ENCODE measurements around the gene PAM.
A peak's percentile ranks its signal among the peaks of the same experiment; 100 is the strongest.
"Not testable (repeated sequence)": the region's sequence is repeated elsewhere in the genome, so short reads cannot be mapped to it uniquely, and the experiment has no call there.

The PAM gene

DNA sequence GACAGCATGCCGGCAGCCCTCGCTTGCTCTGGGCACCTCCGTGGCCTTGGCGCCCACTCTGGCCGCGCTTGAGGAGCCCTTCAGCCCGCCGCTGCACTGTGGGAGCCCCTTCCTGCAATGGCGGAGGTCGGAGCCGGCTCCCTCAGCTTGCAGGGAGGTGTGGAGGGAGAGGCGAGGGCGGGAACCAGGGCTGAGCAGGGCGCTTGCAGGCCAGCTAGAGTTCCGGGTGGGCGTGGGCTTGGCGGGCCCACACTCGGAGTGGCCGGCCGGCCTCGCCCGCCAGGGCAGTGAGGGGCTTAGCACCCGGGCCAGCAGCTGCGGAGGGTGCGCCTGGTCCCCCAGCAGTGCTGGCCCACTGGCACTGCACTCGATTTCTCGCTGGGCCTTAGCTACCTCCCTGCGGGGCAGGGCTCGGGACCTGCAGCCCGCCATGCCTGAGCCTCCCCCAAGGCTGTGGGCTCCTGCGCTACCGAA is 3.2 kb upstream of the PAM start:
- not testable (repeated sequence) for DNase-seq (ENCODE audit: low read depth)

DNA sequence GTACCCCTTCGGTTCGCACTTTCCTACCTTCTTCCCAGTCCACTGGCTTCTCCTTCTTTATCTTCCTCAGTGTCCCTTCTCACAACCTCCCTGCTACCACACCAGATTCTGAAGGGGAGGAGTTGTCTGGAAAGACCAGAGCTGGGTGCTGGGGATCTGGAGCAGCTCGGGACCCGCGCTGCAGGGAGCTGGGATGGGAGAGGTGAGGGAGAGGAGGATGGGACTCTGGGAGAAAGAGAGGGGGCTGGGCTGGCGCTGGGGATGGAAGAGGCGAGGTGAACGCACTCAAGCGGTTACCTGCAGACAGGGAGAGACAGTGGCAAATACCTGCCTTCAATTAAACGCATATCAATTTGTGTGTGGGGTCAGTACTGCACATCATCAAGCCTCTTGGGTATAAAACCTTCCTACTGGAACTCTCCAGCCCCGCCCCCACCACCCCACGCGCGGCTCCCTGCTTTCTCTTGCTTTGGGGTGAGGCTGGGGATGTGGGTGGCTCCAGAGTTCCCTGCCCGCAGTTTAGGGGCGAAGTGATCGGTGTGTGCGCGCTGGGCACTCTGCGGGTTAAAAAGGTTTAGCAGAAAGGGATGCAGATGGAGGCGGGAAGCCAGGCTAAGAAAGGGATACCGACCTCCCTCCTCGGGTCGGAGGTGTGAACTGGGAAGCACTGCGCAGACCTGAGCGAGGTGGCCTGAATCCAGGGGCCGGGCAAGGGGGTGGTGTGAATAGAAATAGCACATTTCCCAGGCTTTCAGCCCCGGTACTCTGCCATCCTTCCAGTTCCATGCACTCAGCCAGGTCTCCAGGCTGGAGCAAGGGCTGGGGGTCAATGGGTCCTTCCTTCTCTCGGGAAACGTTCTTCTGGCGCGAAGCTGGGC is 977 bp upstream of the PAM start:
- no peak for DNase-seq (ENCODE audit: low read depth)

DNA sequence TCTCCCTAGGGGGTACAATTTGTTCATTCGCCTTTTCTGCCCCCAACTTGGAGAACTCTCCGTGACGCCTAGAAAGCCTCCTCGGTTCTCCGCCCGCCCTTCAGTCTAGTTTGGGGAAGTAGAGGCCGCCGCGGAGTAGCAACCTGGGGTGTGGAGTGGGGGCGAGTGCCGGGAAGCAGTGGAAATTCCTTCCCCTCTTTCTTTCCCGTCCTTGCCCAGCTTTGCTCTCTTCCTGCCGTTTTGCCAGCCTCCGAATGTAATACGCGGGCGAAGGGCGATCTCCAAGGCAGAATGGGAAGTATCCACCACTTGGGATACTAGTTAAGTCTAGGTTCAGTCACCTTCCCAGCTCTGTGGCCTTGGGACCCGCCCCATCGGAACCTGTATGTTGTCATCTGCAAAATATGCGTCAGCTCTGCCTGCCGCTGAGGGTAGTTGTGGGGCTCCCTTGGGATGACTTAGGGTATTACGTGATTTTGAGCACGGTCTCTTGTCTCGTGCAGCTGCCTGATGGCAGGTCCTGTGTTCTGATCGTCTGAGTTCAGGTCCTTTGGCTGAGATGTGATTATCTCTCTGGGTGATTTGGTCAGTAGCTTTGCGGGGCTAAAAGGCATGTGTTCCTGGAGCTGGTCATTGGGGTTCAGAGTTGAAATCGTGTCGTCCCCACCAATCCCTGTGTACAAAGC is 724 bp downstream of the PAM start:
- DNase-seq (ENCODE audit: low read depth): peak; percentile 49

DNA sequence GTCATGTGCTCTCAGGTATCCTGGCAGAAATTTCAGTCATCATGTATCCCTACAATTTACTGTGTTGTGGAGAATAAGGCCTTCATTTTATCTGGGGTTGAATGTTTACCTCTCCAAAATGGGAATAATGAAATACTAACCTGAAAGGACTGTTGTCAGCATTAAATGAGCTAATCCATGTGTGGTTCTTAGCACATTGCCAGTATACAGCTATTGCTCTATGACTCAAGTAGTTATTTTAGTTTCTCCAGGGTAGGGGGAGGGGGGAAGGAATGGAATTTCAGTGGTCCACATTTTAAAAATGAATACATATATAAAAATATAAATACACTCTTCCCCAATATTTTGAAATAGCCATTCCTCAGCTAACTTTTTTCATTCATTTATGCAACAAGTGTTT is 3.5 kb downstream of the PAM start:
- DNase-seq (ENCODE audit: low read depth): no peak

DNA sequence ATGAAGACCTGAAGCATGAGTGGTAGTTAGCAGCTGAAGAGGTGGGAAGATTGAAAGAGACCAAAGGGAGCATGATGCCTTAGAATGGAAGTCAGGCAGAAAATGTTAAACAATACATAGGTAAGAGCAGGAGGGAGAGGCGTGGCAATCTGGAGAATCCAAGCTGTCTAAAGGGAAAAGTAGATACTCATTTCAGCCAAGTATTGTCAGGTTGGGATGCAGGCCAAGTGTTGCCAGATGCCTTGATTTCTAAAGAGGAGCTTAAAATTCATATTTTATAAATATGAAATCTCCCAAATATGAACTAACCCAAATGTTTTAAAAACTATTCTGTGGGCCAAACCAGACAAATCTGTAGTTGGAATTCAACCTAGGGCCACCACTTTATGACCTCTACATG is 4.2 kb downstream of the PAM start:
- no peak for DNase-seq (ENCODE audit: low read depth)

DNA sequence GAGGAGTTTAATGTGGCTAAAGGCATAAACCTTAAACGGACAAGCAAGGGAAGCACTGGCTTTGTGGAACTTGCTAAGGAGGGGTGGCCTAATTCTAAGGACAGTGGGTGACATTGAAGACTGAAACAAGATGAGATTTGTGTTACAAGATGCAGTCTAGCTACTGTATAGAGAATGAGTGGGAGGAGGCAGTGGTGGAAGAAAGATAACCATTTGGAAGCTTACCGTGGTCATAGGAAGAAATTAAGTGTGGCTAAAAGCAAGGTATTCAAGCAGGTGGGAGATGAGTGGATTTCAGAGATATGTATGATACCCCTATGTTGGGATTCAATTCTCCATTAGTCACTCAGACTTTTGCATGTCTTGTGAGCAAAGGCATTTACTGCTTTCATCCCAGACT is 4.6 kb downstream of the PAM start:
- DNase-seq (ENCODE audit: low read depth): no peak

DNA sequence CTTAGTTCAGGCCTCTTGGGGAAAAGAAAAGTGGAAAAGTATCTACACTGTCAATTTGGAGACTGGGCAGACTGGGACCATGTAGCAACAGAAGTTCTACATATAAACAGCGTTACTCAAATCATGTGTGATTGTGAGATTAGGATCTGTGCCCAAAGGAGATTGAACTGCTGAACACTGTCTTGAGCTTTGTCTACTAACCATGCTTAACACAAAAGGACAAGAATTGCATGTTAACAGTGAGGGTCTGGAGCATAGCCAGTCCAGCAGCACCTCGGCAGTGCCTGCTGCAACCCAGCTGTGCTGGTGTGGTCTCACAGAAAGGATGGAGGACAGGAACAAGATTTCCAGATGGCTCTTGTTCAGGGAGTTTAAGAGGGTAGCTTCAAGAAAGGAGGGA is 5.7 kb downstream of the PAM start:
- DNase-seq (ENCODE audit: low read depth): no peak

DNA sequence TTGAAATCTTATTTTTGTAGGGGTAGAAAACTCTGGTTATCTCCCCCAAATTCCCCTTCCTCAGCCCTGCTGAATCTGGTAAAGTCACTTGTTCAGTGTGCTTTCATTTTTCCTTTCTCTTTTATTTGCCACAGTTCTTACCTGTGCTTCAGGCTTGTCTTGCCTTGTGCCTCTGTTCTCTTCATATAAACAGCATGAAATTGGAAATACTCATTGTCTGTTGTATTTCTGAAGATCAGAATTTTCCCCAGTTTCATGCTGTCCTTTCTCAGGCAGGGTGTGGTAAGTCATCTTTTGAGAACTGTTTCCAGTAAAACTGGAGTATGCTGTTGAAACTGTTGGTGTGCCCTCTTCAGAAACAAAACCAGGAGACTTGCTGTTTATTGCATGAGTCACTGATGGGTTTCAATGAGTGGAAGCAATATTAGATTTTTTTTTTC is 7.0 kb downstream of the PAM start:
- no peak for DNase-seq (ENCODE audit: low read depth)

DNA sequence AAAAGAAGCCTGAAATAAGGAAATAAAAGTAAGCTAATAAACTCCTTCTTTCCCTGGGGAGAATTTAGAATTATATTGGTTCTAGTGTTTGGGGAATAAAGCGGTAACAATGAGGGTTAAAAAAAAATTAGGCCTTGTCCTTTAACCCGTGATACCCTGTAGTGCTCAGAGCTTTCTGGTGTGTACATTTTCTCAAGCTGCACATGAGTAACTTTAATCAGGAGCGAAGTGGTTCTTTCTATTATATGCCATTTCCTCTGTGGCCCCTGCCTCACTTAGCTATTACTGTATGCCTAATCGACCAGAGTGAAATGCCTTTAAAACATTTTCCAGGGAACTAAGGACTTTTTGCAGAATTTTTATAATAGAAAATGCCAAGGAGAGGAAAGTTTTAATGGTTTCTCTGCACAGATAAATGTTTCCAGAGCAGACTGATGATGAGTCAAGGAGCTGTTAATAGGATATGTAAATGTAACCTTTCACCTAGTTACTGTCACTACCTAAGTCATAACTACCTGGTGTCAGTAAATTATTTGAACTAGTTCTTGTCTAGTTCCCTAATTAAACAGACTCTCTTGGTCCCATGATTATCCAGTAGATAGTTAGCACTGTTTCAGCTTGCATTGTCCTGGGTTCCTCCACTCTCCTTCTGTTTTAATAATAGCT is 7.6 kb downstream of the PAM start:
- DNase-seq (ENCODE audit: low read depth): no peak

DNA sequence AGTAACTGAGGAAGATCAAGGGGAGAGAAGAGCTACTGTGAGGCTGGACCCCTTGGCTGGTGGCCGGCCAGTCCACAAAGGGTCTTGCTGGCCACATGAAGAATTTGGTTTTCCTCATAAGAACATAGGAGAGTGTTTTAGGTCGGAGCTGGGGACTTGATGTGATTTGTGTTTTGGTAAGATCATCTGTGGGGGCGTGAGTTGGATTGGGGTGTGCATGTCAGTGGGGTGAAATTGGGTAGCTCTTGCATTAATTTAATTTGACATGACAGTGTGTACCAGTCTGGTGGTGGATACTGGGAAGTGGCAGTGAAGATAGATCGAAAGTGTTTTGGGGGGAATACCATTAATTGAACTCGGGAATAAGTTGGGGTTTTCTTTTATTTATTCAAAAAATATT is 8.6 kb downstream of the PAM start:
- DNase-seq (ENCODE audit: low read depth): no peak

DNA sequence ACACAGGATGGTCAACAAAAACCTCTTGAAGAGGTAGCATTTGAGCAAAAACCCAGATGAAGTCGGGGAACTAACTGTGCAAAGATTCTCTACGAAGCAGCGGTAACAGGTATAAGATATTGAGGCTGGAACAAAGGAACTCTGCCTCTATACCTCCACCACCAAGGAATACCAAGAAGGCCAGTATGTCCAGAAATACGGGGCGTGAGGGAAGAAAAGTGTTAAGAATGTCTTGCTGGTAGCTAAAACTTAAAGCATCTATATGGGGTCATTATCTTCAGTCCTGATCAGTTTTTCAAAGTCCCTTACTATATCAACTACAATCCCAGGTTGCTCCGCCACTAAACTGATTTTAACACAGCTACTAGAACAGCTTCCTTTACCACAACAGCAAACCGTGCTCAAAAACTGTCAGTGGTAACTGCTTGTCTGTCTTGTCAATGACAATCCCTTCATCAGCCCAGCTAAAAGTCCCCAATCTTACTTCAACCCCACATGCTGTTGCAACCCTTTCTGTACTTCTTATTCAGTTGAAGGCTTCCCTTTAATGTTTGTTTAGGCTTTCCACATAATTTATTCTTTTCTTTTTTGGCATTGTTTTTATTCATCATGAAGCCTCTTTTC is 9.4 kb downstream of the PAM start:
- DNase-seq (ENCODE audit: low read depth): no peak

DNA sequence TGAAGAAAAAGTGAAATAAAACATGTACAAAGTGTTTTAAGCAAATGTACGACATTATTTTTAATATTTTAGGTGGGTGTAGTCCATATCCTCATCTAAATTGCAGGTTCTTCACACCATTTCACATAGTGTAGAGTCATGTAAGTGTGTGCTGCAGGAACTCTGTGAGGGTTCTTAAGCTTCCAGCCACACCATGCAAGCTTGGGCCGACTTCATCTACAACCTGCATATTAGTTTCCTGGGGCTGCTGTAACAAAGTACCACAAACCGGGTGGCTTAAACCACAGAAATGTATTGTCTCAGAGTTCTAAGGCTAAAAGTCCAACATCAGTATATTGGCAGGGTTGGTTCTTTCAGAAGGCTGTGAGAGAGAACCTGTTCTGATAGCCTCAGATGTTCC is 10.2 kb downstream of the PAM start:
- no peak for DNase-seq (ENCODE audit: low read depth)

DNA sequence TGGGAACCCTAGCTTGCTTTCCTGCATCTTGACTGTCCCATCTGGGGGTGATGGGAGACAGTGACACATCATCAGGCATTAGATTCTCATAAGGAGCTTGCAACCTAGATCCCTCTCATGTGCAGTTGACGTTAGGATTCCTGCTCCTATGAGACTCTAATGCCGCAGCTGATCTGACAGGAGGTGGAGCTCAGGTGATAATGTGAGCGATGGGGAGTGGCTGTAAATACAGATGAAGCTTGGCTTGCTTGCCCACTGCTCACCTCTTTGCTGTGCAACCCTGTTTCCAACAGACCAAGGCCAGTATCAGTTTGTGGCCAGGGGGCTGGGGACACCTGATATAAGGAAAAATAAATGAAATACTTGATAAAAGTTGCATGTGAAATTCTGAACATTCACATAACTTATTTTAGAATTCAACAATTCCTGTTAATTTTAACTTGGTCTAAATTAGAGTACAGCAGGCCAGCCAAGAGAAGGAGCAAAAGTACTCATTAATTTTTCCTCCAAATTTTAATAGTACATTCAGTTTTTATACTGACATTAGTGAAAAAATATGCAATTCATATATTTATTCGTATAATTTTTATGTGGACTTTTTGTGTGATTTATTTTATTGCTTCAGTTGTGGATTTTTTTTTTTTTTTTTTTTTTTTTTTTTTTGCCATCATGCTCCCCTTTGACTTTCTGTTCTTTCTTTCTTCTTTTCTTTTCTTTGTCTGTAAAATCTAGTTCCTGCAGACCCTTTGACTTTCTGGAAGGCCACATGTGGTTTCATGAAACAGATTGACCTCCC is 11.4 kb downstream of the PAM start:
- DNase-seq (ENCODE audit: low read depth): no peak

DNA sequence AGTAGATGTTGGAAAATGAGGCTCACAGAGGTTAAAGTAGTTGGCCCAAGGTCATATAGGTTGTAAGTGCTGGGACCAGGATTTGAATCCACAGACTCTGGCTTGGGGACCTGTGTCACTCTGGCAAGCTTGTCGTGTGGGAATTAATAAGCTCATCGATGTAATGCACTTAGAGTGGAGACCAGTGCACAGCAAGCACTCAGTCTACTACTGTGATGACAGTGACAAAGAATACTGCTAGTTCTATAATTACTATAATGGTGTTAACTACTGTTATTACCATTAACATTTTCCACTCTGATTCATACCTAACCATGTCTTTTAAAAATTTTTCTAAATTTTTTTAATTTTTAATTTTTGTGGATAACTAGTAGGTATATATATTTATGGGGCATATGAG is 12.8 kb downstream of the PAM start:
- DNase-seq (ENCODE audit: low read depth): no peak

DNA sequence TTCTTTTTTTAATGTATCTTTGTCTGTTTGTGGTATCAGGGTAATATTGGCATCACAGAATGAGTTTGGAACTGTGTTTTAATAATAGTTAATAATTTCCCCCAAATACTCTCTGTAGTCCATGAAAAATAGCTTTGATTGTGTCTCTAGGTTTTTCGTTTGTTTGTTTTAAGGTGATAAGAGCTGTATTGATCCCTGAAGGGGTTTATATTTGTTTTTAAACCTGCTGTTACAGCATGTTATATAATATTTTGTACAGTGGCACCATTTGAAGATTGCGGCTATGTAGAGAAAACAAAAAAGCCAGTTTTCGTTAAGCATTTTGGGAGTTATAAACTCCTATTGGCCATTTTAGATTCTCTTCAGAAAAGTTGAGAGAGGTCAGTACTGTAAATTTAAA is 15.7 kb downstream of the PAM start:
- DNase-seq (ENCODE audit: low read depth): no peak

DNA sequence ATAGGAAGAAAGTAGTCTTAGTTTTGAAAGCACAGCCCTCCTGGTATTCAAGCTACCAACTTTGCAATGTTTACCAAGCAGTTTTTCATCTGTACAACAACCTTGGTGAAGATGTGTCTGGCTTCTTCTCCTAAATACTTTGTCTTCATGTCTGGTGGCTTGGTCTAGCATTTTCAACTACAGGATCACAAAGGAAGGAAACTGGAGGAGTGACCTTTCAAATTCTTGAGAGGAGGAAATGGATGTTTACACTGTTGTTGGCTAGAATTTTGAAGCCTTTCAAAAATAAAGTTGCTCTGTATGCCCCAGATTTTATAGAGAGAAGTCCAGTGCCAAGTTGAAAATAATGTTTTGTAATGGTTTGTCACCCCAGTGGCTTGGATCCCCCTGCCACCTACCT is 16.3 kb downstream of the PAM start:
- DNase-seq (ENCODE audit: low read depth): no peak

DNA sequence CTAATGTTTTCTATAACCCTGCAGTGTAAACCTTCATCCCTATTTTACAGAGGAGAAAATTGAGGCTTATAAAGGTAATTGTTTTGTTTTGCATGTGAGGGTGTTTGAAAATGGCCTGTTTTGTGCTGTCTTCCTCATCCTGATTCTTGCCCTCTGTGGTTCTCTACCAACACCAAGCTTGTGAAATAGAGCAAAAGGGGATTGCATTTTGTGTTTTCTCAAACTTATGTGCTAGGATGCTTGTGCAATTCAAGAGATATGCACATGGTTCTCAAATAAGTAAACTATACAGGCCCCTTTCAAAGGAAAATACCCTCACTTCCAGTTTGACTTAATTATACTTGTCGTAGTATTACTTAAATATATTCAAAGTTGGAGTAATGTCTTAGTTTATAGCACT is 17.2 kb downstream of the PAM start:
- no peak for DNase-seq (ENCODE audit: low read depth)

DNA sequence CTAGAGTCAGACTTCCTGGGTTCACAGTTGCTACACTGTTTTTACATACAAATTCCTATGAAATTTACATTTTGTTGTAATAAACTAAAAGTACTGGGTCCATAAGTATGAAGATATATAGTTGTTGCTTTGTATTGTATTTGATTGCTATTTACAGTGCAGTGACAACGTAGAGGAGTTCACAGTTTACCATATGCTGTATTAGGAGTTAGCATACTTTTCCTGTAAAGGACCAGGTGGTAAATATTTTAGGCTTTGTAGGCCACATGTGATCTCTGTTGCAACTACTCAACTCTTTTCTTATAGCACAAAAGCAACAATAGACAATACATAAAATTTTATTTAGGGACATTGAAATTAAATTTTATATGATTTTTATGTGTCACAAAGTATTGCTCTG is 18.0 kb downstream of the PAM start:
- no peak for DNase-seq (ENCODE audit: low read depth)

DNA sequence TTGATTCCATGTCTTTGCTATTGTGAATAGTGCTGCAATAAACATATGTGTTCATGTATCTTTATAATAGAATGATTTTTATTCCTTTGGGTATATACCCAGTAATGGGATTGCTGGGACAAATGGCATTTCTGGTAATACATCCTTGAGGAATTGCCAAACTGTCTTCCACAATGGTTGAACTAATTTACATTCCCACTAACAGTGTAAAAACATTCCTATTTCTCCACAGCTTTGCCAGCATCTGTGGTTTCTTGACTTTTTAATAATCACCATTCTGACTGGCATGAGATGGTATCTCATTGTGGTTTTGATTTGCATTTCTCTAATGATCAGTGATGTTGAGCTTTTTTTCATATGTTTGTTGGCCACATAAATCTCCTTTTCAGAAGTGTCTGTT is 20.7 kb downstream of the PAM start:
- DNase-seq (ENCODE audit: low read depth): not testable (repeated sequence)

DNA sequence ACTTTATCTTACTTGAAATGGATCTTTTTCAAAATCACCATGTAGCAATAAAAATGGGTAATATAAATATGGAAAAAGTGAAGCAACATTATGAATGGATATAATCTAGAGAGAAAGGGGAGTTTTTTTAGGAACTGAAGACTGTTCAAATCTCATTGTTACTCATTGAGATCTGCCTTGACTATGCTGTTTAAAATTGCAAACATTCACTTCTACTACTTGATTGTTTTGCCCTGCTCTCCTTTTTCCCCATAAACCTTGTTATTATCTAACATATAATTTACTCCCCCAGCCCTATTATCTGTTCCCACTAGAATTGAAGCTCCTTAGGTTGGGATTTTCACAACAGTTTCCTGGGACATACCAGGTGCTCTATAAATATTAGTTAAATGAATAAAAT is 22.0 kb downstream of the PAM start:
- no peak for DNase-seq (ENCODE audit: low read depth)

DNA sequence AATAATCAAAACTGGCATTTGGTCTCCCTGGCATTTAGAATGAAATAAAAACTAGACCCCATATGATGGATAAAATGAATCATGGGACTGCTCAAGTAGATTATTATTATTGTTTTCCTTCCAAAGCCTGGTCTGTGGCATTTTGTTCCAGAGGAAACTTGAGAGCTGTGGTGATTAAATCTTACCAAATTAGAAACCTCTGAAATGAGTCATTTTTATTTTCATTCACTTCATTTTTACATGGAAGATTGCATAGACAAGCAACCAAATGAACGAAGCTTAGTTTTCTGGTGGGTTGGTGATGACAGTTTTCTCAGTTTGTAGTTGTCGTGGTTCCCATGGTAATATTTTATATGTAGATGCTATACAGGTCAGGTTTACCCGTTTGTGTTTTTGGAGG is 23.4 kb downstream of the PAM start:
- DNase-seq (ENCODE audit: low read depth): no peak

DNA sequence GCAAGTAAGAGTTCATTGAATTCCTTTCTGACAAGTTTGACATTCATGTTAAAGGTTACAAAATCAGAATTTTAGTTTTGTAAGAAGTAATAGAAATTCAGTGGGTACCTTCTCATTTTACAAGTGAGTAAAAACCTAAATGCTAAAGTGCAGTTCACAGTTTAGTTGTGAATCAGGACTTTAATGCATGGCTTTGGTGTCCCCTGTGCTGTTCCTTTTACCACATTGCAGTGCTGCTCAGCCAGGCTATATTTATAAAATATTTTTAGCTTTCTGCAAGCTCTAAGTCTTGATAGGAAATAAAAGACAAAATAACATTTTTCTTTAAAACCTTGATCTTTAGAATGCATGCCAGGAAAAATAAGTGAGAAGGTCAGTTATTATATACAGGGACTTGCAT is 26.3 kb downstream of the PAM start:
- DNase-seq (ENCODE audit: low read depth): no peak
